ENCODE results near the gene IRX5.

IRX5 gene

DNA sequence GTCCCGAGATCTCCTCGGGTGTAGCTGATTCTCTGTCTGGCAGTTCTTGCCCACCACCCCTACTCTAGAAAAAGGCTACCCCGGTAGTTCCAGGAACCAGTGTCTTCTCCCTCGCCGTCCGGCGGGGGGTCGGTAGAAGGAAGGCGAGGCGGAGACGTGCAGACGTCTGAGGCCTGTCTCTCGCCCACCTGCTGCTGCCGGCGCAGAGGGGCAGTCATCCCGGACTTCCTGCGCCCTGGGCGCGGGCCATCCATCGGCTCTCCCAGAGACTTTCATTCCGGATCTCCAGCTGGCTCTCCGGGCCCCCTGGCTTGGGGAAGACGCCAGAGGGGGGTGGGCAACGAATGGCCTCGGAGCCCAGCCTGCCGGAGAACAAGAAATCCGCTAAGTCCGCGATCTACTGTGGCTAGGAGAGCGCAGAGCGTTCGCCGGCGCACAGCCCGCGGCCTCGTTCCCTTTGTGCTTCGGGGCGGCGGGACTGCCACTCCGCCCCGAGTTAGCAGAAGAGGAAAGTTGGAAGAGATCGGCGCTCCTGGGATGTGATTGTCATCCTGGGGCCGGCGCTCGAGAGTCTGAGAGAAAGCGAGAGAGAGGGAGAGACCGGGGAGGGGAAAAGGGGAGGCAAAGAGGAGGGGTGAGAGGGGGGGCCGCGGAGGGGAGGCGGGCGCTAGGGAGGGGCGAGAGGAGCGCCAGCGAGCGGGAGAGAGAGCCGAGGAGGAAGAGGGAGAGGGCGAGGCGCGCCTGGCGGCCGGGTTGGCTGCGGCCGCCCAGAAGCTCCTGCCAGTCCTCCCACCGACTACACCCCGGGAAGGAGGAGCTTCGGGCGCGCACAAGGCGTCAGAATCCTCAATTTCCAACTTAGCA is at the start of gene IRX5:
TSS of gene IRX5 (plus strand) at position 861 of the 864 bp plus-strand sequence. CDS start 334 bp downstream, outside the sequence.
- DNase-seq (ENCODE audit: low read depth): no peak

DNA sequence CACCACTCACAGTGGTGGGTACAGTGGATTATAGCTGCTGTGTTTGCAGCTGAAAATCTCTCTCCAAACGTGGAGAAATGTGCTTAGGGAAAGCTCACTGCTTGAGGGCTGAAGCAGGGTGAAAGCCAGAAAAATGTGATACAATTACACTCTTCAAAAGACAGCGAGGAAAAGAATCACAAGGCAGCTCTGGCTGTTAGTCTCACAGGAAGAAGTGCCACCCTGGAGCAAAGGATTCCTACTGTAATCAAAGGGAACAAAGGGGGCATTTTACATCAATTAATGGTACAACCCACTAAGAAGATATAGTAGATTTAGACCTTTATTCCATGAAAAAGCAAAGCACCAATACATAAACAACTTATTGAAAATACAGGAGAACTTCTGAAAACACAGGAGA is 48.1 kb upstream of the IRX5 start:
- no peak for DNase-seq (ENCODE audit: low read depth)

DNA sequence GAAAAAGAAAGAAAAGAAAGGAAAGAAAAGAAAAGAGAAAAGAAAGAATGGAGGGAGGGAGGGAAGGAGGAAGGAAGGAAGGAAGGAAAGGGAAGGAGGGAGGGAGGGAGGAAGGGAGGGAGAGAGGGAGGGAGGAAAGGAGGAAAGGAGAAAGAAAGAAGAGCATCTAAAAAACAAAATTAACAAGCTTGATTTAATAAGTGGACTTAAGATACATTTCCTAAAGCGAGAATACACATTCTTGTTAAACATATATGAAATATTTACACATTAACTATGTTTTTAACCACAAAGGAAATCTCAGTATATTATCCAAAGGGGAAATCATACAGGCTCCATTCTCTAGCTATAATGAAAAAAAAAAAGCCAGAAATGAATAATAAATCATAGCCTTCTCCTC is 47.3 kb upstream of the IRX5 start:
- no peak for DNase-seq (ENCODE audit: low read depth)

- no peak for DNase-seq (ENCODE audit: low read depth)
Observed at GRCh38 chr16:54886078-54886477, 44.6 kb upstream of the IRX5 start.

DNA sequence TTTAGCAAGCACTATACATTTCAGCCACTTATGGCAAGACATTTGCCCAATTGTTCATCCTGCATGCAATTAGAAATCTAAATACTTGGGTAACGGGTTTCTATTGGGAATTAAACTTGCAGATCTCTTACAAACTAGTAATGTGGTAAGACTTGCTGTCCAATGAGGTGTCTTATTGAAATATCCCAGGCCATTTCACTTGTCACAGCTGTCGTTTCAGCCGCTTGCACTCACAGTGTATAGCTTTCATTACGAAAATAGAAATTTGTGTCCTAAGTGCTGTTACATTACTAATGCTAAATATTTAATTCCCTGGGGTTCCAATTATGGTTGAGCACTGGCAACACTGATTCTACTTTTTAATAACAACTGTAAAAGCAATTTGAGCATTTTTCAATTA is 40.3 kb upstream of the IRX5 start:
- DNase-seq (ENCODE audit: low read depth): no peak

DNA sequence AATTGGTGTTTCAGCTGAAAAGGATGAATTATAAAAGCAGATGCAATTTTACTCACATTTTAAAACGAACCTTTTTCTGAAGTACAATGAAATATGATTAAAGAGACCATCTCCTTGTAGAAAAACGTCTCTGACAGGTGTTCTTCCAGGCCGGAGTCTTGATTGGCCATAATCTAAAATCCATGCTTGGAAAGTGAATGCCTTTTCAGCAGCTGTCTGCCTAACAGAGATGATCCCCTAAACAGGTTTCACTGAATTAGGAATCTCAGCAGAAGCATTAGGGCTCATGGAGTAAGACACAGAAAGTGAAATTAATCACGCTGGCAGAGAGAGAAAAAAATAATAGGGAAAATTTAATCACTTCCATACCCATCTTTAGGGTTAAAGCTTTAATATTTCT is 39.3 kb upstream of the IRX5 start:
- DNase-seq (ENCODE audit: low read depth): no peak

- DNase-seq (ENCODE audit: low read depth): no peak
Observed at GRCh38 chr16:54892981-54893380, 37.7 kb upstream of the IRX5 start.

DNA sequence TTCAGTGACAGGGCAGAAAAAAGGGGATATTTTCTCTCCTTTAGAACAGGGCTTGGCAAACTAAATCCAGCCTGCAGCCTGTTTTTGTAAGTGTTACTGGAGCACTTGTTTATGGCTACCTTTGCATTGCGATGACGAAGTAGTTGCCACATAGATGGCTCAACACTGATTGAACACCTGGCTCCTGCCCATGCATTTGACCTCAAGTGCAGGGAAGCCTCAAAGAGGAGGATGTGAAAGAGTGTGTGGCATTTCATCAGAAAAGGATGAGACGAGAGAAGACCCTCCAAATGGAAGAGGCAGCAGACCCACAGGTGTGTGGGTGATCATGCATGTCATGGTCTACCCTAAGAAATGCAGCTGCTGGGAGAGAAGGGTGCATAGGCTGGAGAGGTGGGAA is 32.7 kb upstream of the IRX5 start:
- no peak for DNase-seq (ENCODE audit: low read depth)

DNA sequence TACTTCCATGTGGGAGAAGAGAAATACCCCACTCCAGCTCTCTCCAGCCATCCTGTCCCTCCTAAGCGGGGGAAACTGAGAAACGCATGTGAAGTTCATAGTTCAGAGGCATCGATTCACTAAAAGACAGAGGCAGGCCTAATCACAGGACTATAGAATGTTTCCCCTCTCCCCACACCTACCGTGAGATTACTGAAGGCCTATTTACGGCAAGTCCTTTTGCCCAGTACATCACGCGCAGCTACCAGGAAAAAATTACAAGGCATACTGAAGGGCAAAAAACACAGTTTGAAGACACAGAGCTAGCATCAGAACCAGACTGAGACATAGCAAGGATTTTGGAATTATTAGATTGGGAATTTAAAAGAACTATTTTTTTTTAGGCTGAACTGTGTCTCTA is 29.1 kb upstream of the IRX5 start:
- no peak for DNase-seq (ENCODE audit: low read depth)

- no peak for DNase-seq (ENCODE audit: low read depth)
Observed at GRCh38 chr16:54903047-54903446, 27.6 kb upstream of the IRX5 start.

DNA sequence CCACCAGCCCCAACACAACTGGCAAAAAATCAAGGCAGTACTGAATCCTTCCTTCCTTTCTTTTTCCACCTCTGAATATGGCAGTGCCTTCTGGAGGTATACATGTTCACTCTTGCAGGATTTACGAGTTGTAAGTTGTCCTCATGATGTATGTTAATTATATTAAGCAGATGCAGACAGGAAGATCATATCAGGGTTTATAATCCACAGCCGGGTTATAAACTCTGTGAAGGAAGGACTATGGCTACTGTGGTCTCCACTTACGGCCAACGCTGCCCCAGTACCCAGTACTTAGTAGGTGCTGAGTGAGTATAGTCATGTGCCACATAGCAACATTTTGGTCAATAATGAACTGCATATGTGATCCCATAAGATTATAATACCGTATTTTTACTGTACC is 19.6 kb upstream of the IRX5 start:
- DNase-seq (ENCODE audit: low read depth): no peak

- no peak for DNase-seq (ENCODE audit: low read depth)
Observed at GRCh38 chr16:54912720-54913119, 17.9 kb upstream of the IRX5 start.

- DNase-seq (ENCODE audit: low read depth): no peak
Observed at GRCh38 chr16:54921206-54921824, 9.3 kb upstream of the IRX5 start.

DNA sequence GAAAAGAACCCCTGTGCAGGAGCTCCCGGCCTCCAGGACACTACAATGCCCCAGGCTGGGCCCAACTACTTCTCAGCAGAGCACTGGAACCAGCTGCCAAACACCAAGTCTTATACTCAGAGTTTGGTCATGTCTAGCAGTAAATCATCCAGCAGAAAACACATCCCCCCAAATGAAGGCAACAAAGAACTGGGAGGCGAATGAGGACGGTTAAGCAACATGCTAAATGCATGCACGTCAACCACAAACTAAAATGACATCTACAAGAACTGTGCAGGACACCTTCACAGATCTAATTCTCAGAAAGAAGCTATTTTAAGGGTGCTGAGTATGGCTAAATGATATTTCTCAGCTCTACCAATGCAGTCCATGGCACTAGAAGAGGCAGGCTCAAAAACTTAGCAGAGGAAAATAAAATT is 7.6 kb upstream of the IRX5 start:
- no peak for DNase-seq (ENCODE audit: low read depth)

DNA sequence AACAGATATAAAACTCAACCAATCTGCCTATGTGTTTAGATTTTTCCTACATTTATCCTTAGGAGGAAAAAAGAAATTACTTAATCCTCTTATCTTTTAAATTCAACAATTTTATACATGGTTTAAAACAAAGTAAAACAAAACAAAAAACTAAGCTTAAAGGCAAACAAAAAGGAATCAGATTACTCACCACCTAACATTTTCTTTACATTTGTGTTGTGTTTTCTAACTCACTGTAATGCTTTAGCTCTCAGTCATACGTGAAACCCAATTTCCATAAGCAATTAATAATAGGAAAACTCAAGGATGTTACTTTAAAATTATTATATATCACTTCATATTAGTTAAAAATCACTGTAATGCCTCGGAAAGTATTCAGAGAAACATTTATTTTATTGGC is 6.7 kb upstream of the IRX5 start:
- DNase-seq (ENCODE audit: low read depth): no peak

DNA sequence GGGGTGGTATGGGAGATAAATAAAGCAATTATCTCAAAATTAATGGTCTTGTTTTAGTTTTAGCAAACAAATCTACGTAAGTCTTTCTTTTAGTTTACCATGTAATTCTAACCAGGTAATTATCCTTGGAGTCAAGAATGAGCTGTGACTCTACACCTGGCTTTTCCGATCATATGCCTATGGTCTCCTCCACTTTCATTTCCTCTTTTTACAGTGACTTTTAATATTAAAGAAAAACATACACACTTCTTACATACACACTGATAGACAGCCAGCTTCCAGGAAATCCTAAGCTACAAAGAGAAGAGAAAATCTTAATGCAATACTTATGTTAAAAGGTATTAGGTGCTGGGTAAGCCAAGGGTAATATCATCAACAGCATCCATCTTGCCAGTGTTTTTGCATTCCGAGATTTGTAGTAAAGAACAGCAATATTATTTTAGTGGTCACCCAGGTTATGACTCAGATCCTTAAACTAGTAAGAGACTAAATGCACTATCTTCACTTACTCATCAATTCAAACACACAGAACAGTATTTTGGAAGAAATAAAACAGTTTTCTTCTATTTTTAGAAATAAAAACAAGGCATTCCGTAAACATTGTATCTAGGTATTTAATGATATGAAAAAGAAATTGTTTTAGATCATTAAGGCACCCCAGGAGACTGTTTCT is 4.4 kb upstream of the IRX5 start:
- no peak for DNase-seq (ENCODE audit: low read depth)

DNA sequence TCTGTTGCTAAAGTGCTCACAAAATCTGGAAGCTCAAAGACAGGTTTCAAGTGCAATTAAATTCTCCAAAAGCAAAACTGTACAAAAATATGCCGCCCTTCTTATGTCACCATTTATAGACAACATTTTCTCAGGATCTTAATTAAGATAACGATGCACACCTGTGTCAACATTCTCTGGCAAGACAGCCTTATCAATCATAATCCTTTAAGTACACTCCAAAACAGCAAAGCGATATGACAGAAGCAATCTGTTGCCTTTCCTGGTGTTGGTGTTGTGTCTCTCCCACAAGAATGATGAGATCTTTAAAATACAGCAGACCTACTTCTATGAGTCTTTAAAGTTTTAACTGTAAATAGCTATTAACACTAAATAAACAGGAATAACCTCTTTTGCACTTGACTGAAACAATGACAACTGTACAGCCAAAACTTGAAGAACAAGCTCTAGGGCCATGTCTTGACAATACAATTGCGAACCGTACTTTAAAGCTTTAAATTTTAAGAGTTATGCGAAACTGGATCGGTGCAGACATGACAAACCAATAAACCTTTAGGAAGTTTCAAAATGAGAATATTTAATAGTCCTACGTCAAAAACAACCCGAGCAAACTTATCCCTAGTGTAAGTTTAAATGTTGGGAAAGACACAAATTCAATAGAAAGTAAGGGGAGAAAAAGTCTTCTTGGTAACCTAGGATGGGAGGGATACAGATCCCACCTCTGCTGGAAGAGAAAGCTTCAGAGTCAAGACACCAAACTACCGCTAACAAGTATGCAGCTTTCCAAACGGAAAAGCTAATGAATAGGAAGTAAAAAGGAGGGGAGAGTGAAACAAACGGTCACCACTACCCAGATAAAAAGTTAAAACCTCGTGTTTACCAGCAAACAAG is 3.3 kb upstream of the IRX5 start:
- DNase-seq (ENCODE audit: low read depth): no peak

- no peak for DNase-seq (ENCODE audit: low read depth)
Observed at GRCh38 chr16:54928016-54928356, 2.7 kb upstream of the IRX5 start.

DNA sequence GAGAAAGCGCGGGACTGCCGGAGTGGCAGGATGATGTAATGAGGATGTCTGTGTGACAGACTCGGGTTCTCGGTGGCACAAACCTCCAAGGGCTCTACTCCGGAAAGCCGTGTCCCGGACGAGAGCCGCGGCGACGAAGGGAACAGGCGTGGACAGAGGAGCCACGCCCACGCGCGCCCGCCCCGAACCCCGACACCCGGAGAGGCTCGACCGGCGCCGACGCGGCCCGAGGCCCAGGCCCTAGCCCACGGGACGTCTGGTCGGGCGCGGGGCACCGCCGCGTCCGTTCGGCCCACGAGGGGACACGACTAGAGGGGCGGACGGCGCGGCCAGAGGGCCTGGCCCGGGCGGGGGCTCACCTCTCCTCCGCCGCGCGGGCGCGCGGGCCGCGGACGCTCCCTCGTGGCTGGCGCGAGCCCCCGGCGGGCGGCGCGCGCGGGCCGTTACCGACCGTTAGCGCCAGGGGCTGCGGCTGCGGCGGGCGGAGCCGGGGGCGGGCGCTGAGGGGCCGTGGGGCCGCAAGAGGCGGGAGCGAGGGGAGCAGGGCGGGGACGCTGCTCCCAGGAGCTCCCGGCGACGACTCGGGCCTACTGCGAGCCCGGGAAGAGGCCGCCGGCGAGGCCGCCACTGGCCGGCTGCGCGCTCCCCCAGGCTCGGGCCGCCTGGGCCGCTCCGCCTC is 2.1 kb upstream of the IRX5 start:
- DNase-seq (ENCODE audit: low read depth): no peak

DNA sequence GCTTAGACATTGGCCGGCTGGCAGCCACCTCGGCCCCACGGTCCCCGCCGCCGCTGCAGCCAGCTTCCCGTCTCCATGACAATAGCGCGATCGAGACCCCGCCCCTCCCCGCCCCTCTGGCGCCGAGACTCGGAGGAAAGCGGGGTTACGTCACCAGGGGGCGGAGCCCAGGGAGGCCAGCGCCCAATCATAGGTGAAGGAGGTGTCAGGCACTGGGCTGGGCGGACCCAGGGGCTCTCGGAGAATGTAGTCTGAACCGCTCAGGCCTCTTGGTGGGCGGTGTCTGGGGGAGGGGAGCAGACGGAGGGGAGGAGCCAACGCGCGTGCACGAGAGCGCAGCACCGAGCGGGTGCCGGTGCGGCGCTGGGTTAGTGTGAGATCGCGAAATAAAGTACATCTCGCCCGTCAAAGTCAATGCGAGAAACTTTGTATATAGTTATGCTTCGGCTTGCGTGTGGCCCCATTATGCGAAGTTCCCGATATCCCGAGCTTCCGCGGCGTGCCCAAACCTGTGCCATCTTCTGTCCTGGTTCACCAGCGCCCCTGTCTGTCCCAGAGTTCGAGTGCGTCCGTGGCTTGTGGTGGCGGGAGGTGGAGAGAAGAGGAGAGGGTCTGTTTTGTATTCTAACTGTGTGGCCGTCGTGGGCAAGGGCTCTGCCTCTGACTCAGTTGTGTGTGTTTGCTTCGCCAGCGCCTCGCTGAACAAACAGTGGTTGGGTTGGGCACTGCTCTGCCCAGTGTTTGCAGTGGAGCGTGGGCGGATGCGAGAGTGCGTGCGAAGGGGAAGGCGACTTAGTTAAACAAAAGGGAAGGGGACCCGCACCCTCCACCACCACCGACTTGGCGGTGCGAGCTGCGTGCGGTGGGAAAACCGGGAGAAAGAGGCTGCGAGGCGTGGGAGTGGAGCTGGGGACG is 1.3 kb upstream of the IRX5 start:
- DNase-seq (ENCODE audit: low read depth): peak; percentile 72

DNA sequence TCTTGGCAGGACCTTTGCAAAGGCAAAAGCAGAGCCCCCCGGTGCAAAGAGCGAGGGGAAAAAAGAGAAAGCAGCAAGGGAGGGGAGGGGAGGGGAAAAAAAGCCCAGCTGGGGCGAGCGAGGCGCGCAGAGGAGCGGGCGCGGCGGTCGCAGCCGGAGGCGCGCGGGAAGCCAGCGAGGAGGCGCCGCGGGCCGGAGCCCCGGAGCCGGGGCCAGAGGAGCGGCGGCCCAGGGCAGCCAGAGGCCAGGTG is 129 bp downstream of the IRX5 start:
- DNase-seq (ENCODE audit: low read depth): no peak
